ENCODE measurements around the gene UBA6. TPM values are rescaled to one million over a fixed set of nuclear protein-coding genes. Genes with fewer than 3 reads are reported as not detected.

The UBA6 gene
- total RNA-seq, 1 experiment from 2014 or later: 72.2 TPM

DNA sequence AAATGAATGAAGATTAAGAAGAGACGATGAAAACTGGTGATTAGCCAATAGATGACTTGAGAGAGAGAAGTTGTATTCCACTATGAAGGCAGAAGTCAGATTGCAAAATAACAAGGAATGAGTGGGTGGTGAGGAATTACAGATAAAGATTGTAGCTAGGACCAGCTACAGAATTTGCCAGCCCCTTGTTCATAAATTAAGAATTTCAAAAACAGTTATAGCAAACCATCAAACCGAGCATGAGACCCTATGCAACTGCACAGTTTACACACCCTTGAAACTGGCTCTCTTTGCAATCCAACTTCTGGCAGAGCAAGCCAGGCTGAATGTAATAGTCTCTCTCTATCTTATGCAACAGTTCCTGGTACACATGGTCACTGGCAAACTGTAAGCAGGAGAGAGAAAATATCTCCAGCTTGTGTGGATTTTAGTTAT lies 107.2 kb downstream of the UBA6 start:
- no peak overlapping the region for H2BK12ac ChIP-seq (ENCODE audit: insufficient read length, low read depth, low read length)
- Mint-ChIP-seq H3K9me3 (peaks cover 25 to 28% of the 10 kb centered on the region in 2 experiments), H3K36me3 (ENCODE audit: insufficient read depth in 1 of 3, low read depth in 3 of 3) (peaks cover 18 to 27% (median 22%) of the 10 kb centered on the region in 3 experiments)

More for the DNA sequence above, 107.2 kb downstream of the UBA6 start:
- H3K23me2 ChIP-seq (ENCODE audit: insufficient read length, low read depth, low read length, poor library complexity, severe bottlenecking): no peaks in the 10 kb centered on the region
- no peak overlapping the region for H2AK5ac ChIP-seq (ENCODE audit: insufficient read length, low read length)
- peaks cover 3 to 4% of the 10 kb centered on the region in 2 experiments; a peak in 3 of 4 replicates for H3K4me1 Mint-ChIP-seq
- no peaks in the 10 kb centered on the region for H3K4me1 ChIP-seq (ENCODE audit: insufficient read depth, low read length)
- no peak overlapping the region for H3K4ac ChIP-seq (ENCODE audit: low read depth, low read length)
- no peak overlapping the region for H4K5ac ChIP-seq (ENCODE audit: insufficient read length, low read depth, low read length)
- no peak overlapping the region for H4K8ac ChIP-seq (replicated peaks; ENCODE audit: insufficient read length, low read depth, low read length)
- no peaks in the 10 kb centered on the region; the same call in 1 of the 2 replicates for H3K27me3 Mint-ChIP-seq (ENCODE audit: low read depth)
- H3T11ph ChIP-seq (ENCODE audit: low read length): no peak overlapping the region
- no peak overlapping the region for H3K18ac ChIP-seq (ENCODE audit: insufficient read length, low read depth, low read length)
- DNase-seq: no peak
- no CpG with 5 or more reads among the region's 2 CpGs for WGBS (ENCODE audit: extremely low coverage, insufficient read length, low lambda C conversion rate)
- no peak overlapping the region for H3K9ac ChIP-seq (ENCODE audit: extremely low read depth, insufficient read length, low read length)
- no peak overlapping the region for H3K23ac ChIP-seq (ENCODE audit: insufficient read length, low read depth, low read length)
- no peak overlapping the region for H2BK20ac ChIP-seq (ENCODE audit: low read depth, low read length, poor library complexity, severe bottlenecking)
- H3K27ac Mint-ChIP-seq: no peak overlapping the region
- no peak overlapping the region for H2BK15ac ChIP-seq (ENCODE audit: low read depth, low read length)
- H3K56ac ChIP-seq (ENCODE audit: insufficient read length, low read depth, low read length): no peak overlapping the region
- no peak overlapping the region for H2BK5ac ChIP-seq (ENCODE audit: insufficient read length, low read length)
- TF ChIP-seq CTCF (conservative IDR thresholded peaks at IDR 0.05): no peak
- H4K91ac ChIP-seq (ENCODE audit: insufficient read length, low read depth, low read length): no peak overlapping the region
- H3K4me3 Mint-ChIP-seq: no peak overlapping the region
- H3K9me3 ChIP-seq (ENCODE audit: control insufficient read depth, low read depth, low read length): no peaks in the 10 kb centered on the region
- no peaks in the 10 kb centered on the region for H3K79me2 ChIP-seq (ENCODE audit: insufficient read depth, low read length)
- H4K20me1 ChIP-seq (ENCODE audit: control insufficient read depth, insufficient read depth, insufficient read length): no peaks in the 10 kb centered on the region
- H3K14ac ChIP-seq (ENCODE audit: insufficient read depth, low read length): no peak overlapping the region
- no peak overlapping the region for H2AFZ ChIP-seq (ENCODE audit: low read length)
- no peak overlapping the region for H3K4me2 ChIP-seq (ENCODE audit: insufficient read depth, insufficient read length, low read length)
- H2BK120ac ChIP-seq (ENCODE audit: low read depth, low read length, poor library complexity, severe bottlenecking): no peak overlapping the region
- H3K79me1 ChIP-seq (ENCODE audit: insufficient read depth, low read depth, low read length, poor library complexity, severe bottlenecking): no peaks in the 10 kb centered on the region
- no peaks in the 10 kb centered on the region for H3K27me3 ChIP-seq (ENCODE audit: insufficient read depth, low read length)
- H3K27ac ChIP-seq (ENCODE audit: insufficient read length, low read depth, low read length): no peak overlapping the region

Measured in H9 (cell line).